A549 treated with AZD9567 at 1 μM for 4 hours (cell line): ENCODE measurements around the gene STAM2. TPM values are rescaled to one million over a fixed set of nuclear protein-coding genes. Genes with fewer than 3 reads are reported as not detected.

Source experiments
- total RNA-seq: library from RNA; stranded (reverse); fragments of 200-300 nt; extraction: Qiagen RNA extraction; gene quantifications from 5 replicates; pipeline ENCODE4 v1.2.3, GENCODE V29; 2022; ENCODE audit not compliant: insufficient read depth

Gene STAM2
- total RNA-seq = 7.8 to 10.7 TPM (median 9.4 TPM) in 5 replicates

DNA sequence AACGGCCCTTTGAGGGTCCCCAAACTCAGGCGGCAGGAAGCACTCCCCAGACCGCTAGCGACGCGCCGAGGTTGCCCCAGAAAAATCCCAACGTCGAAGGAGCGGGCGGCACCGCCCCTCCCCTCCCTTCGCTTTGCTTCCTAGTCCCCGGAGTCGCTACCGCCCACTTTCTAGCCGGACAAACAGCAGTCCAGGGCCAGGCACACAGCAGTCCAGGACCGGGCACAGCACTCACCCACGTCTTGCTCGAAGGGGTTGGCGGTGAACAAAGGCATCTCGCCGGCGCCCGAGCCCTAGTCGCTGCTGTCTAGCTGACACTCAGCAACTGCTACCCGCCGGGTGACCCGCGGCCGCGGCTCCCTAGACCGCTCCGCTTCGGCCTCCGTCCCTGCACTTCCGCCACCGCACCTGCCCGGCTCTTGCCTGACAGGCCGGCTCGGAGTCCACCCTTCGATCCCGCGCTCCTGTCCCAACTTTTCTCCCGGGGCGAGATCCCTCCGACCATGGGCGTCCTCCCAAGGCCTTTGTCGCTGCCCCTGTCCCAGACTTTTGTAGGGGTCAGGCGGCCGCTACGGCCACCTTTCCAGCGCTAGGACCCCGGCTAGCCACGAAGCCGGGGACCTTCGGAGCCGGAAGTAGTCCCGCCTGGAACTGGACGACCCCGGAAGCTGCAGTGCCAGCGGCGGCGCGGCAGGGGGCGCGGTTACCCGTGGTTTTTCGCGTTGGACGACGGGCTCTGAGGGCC is at the start of gene STAM2:
TSS of gene STAM2 (minus strand) at position 396 of the 745 bp plus-strand sequence. CDS start at position 275, 121 bp downstream.

DNA sequence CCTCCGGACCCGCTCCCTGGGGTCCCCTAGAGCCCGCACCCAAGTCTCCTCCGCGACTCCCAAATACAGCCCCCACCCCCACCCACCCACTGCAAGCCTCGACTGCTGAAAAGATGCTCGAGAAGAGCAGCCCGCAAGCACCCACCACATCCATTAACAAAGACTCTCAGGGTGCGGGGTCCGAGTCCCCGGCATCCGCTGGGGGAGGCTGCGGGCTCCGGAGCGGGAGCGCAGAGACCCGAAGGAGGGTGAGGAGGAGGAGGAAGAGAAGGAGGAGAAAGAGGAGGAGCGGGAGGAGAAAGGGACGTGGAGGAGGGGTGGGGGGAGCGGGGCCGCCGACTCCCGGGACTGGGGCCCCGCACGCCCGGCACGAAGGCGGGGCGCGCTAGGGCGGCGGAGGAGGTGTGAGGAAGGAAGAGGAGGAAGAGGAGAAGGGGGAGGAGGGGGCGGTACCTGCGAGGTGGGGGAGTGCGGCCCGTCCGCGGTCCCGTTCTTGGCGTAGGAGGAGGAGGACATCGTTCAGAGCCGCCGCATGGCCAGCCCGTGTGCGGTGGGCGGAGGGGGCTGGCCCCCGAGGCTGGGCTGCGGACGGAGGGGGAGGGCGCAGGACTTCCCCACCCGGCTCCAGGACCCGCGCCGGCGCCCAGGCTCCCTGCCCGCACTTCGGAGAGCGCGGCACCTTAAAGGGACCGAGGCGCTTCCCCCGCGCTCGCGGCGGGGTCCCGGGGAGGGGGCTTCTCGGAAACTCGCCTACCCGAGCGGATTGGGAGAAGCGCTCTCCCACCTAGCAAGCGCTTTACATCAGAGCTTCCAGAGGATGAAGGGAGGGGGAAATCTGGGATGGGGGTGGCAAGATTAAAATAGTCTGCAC is 76.8 kb downstream of the STAM2 start, which contains the start of gene CACNB4:
TSS of gene CACNB4 (minus strand) at position 549 of the 871 bp plus-strand sequence.

Other genes with a start within 250 kb of the STAM2 start
- 0.09 to 0.18 TPM (median 0.10 TPM) in 4 of 5 replicates, not detected in the other for gene CACNB4, start 76.7 kb downstream of the STAM2 start, total RNA-seq
- gene FMNL2, start 159.4 kb upstream of the STAM2 start, total RNA-seq = 23.2 to 31.9 TPM (median 31.2 TPM) in 5 replicates